Endothelial cell of umbilical vein (primary cell): ENCODE data around the gene PDE4B. TPM values are rescaled to one million over a fixed set of nuclear protein-coding genes. Genes with fewer than 3 reads are reported as not detected.

Source experiments
- BruUV-seq: library from RNA; stranded (reverse); fragments of 400-500 nt; replicated peaks from 2 replicates; lab custom pipeline; 2021; lab: Mats Ljungman, UMichigan
- CTCF ChIA-PET: fragments of 300-600, 350-600 bp; sonication (Branson Sonifier 250); formaldehyde crosslinking; loops from one replicate; lab custom pipeline; 2021; ENCODE audit warnings: antibody characterized with exemption, inconsistent platforms; lab: Charles Lee
- POLR2A ChIA-PET: fragments of 300-600, 350-600 bp; sonication (Branson Sonifier 250); formaldehyde crosslinking; loops from one replicate; lab custom pipeline; 2021; ENCODE audit warnings: antibody characterized with exemption, inconsistent platforms; lab: Charles Lee
- DNase-seq: peaks from one replicate; pipeline ENCODE4 v3.0.0-alpha.2; 2011; ENCODE audit warnings: low read depth, low spot score
- FAIRE-seq: peaks from 2 replicates; lab custom pipeline; 2011; peaks lifted over from hg19 to GRCh38; lab: Jason Lieb, UNC
- H2AFZ ChIP-seq: 2 replicates; pipeline ENCODE4 v1.6.0; 2012; ENCODE audit warnings: low read depth, low read length, control low read depth, inconsistent platforms
- H3K27ac ChIP-seq: 2 replicates; pipeline ENCODE4 v1.5.1; 2011; ENCODE audit warnings: low read depth, mild to moderate bottlenecking, control low read depth, low read length, moderate library complexity; ENCODE audit not compliant: insufficient read depth
- H3K27me3 ChIP-seq, 2 experiments: 2 replicates each; pipeline versions ENCODE4 v1.6.0 to v1.6.1; 2011; ENCODE audit warnings: low read length in 2 of 2, mixed read lengths in 1 of 2; ENCODE audit not compliant: control insufficient read depth in 2 of 2, insufficient read depth in 2 of 2
- H3K36me3 ChIP-seq, 2 experiments: 2 replicates in 1 of 2; 3 replicates in 1 of 2; pipeline ENCODE4 v1.5.1; 2011; ENCODE audit warnings: low read length in 2 of 2, mild to moderate bottlenecking in 1 of 2, moderate library complexity in 1 of 2; ENCODE audit not compliant: control insufficient read depth in 2 of 2, insufficient read depth in 2 of 2; ENCODE audit errors: extremely low read depth in 1 of 2
- H3K4me1 ChIP-seq: 3 replicates; pipeline ENCODE4 v1.5.1; 2011; ENCODE audit warnings: mild to moderate bottlenecking, low read length; ENCODE audit not compliant: control insufficient read depth, insufficient read depth; ENCODE audit errors: extremely low read depth
- H3K4me2 ChIP-seq: 2 replicates; pipeline ENCODE4 v1.6.1; 2011; ENCODE audit warnings: low read length, control low read depth, mixed read lengths; ENCODE audit not compliant: insufficient read depth
- H3K4me3 ChIP-seq, 3 experiments: fragments of 200-600 bp in 1 of 3; sonication (generic), shearing (Covaris generic) in 1 of 3; replicated peaks in 1 of 3; 2 replicates each; pipeline ENCODE4 v1.5.1; 2011 to 2016; ENCODE audit warnings: control low read depth in 3 of 3, low read length in 3 of 3, mild to moderate bottlenecking in 2 of 3, inconsistent platforms in 1 of 3, low read depth in 1 of 3, moderate library complexity in 1 of 3; ENCODE audit not compliant: insufficient read depth in 1 of 3
- H3K79me2 ChIP-seq: 2 replicates; pipeline ENCODE4 v1.6.0; 2012; ENCODE audit warnings: low read length, inconsistent platforms; ENCODE audit not compliant: control insufficient read depth, insufficient read depth
- H3K9ac ChIP-seq: replicated peaks from 2 replicates; pipeline ENCODE3; 2011; ENCODE audit warnings: low read length, control low read depth; ENCODE audit not compliant: insufficient read depth; ENCODE audit errors: extremely low read depth
- H3K9me1 ChIP-seq: replicated peaks from 3 replicates; pipeline ENCODE4 v1.6.0; 2011; ENCODE audit warnings: mild to moderate bottlenecking, low read length; ENCODE audit not compliant: control insufficient read depth, insufficient read depth; ENCODE audit errors: extremely low read depth
- H3K9me3 ChIP-seq: replicated peaks from 2 replicates; pipeline ENCODE4 v1.5.1; 2012; ENCODE audit warnings: low read length, inconsistent platforms; ENCODE audit not compliant: control insufficient read depth, insufficient read depth
- H4K20me1 ChIP-seq: replicated peaks from 2 replicates; pipeline ENCODE3; 2011; ENCODE audit warnings: mild to moderate bottlenecking, low read length; ENCODE audit not compliant: control insufficient read depth, insufficient read depth; ENCODE audit errors: extremely low read depth
- CTCF ChIP-seq, 2 donors: IDR thresholded peaks; 1 replicate in 1 of 2; 2 replicates in 1 of 2; pipeline ENCODE4 v1.5.1; 2011; ENCODE audit warnings: low read length in 2 of 2, mild to moderate bottlenecking in 2 of 2, moderate library complexity in 2 of 2, control low read depth in 1 of 2, inconsistent platforms in 1 of 2, low read depth in 1 of 2; ENCODE audit not compliant: insufficient read depth in 1 of 2; ENCODE audit errors: extremely low read depth in 1 of 2
- EZH2 ChIP-seq: IDR thresholded peaks from 2 replicates; pipeline ENCODE4 v1.6.1; 2012; ENCODE audit warnings: borderline replicate concordance, low read depth, mild to moderate bottlenecking, moderate library complexity, low read length, inconsistent platforms; ENCODE audit not compliant: severe bottlenecking
- FOS ChIP-seq: IDR thresholded peaks from 2 replicates; pipeline ENCODE4 v1.6.1; 2011; ENCODE audit warnings: mild to moderate bottlenecking, low read length, moderate library complexity, borderline replicate concordance; ENCODE audit not compliant: insufficient read depth
- GATA2 ChIP-seq: IDR thresholded peaks from 2 replicates; pipeline ENCODE4 v1.7.0; 2011; ENCODE audit warnings: low read depth, mild to moderate bottlenecking, moderate library complexity, mixed read lengths, low read length; ENCODE audit not compliant: insufficient read length, insufficient read depth
- JUN ChIP-seq: IDR thresholded peaks from 2 replicates; pipeline ENCODE4 v1.6.1; 2011; ENCODE audit warnings: borderline replicate concordance, low read depth; ENCODE audit not compliant: insufficient read length, insufficient read depth
- MAX ChIP-seq: IDR thresholded peaks from 2 replicates; pipeline ENCODE4 v1.6.1; 2011; ENCODE audit not compliant: insufficient read depth, insufficient read length
- MYC ChIP-seq: IDR thresholded peaks from one replicate; pipeline ENCODE4 v1.6.1; 2011; ENCODE audit warnings: mild to moderate bottlenecking, low read depth, low read length
- POLR2A ChIP-seq: IDR thresholded peaks from 2 replicates; pipeline ENCODE4 v1.6.1; 2012; ENCODE audit warnings: low read depth, mild to moderate bottlenecking, control low read depth, low read length
- POLR2AphosphoS5 ChIP-seq: IDR thresholded peaks from 2 replicates; pipeline ENCODE4 v1.6.1; 2012; ENCODE audit warnings: low read depth, mild to moderate bottlenecking, control low read depth, low read length, moderate library complexity; ENCODE audit not compliant: insufficient read depth
- dilution Hi-C: fragments of 300-500 bp; cut with MboI; formaldehyde crosslinking; loops from one replicate; pipeline ENCODE4 v1.15.0; 2019; ENCODE audit warnings: low sequenced_read_pairs; ENCODE audit not compliant: extremely low pct_ligation_motif_present
- intact Hi-C: fragments of 100-400 bp; cut with micrococcal nuclease; formaldehyde crosslinking; loops from one replicate; pipeline ENCODE4 v1.10.0; 2022
- polyA plus RNA-seq, 4 experiments: library from polyadenylated mRNA; depleted of rRNA in 3 of 4; stranded (reverse) in 3 of 4; unstranded in 1 of 4; fragments of >200 nt; gene quantifications; 2 replicates each; pipeline versions ENCODE4 v1.2.1 to v1.2.3, GENCODE V29; 2011 to 2012; ENCODE audit warnings: missing spikeins in 1 of 4
- total RNA-seq: library from RNA; stranded (reverse); gene quantifications from 2 replicates; pipeline ENCODE4 v1.2.3, GENCODE V29; 2021

Gene PDE4B
- total and polyA plus RNA-seq, 2 donors (not counting 3 experiments of a cell fraction or from before 2014, with no cell fraction given) = 63.5 to 69.8 TPM

- H2AFZ ChIP-seq = no peak overlapping the region
- H3K79me2 ChIP-seq = no peaks in the 10 kb centered on the region
- H3K4me1 ChIP-seq = no peaks in the 10 kb centered on the region
- peak; percentile 4 for DNase-seq
- intact Hi-C loops = no loop called here
- no peaks in the 10 kb centered on the region for H3K9me1 ChIP-seq
- CTCF ChIA-PET = interaction anchor here (0.6 kb wide), 1 partner anchor 214 kb away, joined by 3 read pairs; no protein-coding TSS in a partner anchor
- no peaks in the 10 kb centered on the region for H3K36me3 ChIP-seq
- no peak overlapping the region for H3K9ac ChIP-seq
- H3K27ac ChIP-seq = no peak overlapping the region
- FAIRE-seq = no peak
- dilution Hi-C loops = no loop called here
- no peaks in the 10 kb centered on the region for H4K20me1 ChIP-seq
- peaks cover 0 to 3% of the 10 kb centered on the region in 2 experiments for H3K27me3 ChIP-seq
- TF ChIP-seq FOS (no peak), MYC (no peak)
- H3K4me3 ChIP-seq = no peak overlapping the region
- no TSS peak for BruUV-seq
- H3K4me2 ChIP-seq = no peak overlapping the region
- no peaks in the 10 kb centered on the region for H3K9me3 ChIP-seq
- POLR2A ChIA-PET = no interaction called here
These were observed 230.4 kb downstream of the PDE4B start for GRCh38 chr1:66022904-66023620.

- Histone ChIP-seq H3K9me3 (no peaks in the 10 kb centered on the region), H2AFZ (no peak overlapping the region), H3K27ac (no peak overlapping the region), H3K4me3 (no peak overlapping the region), H3K79me2 (no peaks in the 10 kb centered on the region), H3K36me3 (no peaks in the 10 kb centered on the region), H3K4me1 (no peaks in the 10 kb centered on the region), H4K20me1 (no peaks in the 10 kb centered on the region), H3K9me1 (no peaks in the 10 kb centered on the region), H3K9ac (no peak overlapping the region), H3K27me3 (peaks cover 0 to 3% of the 10 kb centered on the region in 2 experiments), H3K4me2 (no peak overlapping the region)
- dilution Hi-C loops = no loop called here
- DNase-seq = no peak
- FAIRE-seq = no peak
- ChIA-PET CTCF (no interaction called here), POLR2A (no interaction called here)
- intact Hi-C loops = no loop called here
- TF ChIP-seq FOS (no peak), POLR2A (no peak), CTCF (IDR thresholded peaks at IDR 0.05; ENCODE audit: extremely low read depth in 1 of 2, insufficient read depth in 1 of 2, low read depth in 1 of 2, low read length in 2 of 2) (no peak), EZH2 (no peak), POLR2AphosphoS5 (no peak), MYC (no peak), MAX (no peak), JUN (no peak), GATA2 (no peak)
- BruUV-seq = no TSS peak
These were observed 232.5 kb downstream of the PDE4B start for GRCh38 chr1:66025188-66025587.
